ENCODE results near the gene ATP8B3. TPM values are rescaled to one million over a fixed set of nuclear protein-coding genes. Genes with fewer than 3 reads are reported as not detected.

Gene ATP8B3
- polyA plus RNA-seq, 2 of the 4 experiments (the other 2 are of a cell fraction) = 2.7 to 3.9 TPM

GRCh38 chr19:1786668-1787067, 25.4 kb downstream of the ATP8B3 start:
- H3K9me3 ChIP-seq = peaks cover 7% of the 10 kb centered on the region
- no peaks in the 10 kb centered on the region for H3K4me1 ChIP-seq
- no peak overlapping the region for H3K4me2 ChIP-seq
- DNase-seq (ENCODE audit: low read depth in 1 of 2, low spot score in 1 of 2) = no peak
- WGBS (ENCODE audit: missing lambda C conversion rate) = 86% methylated on average over 4 of the region's 8 CpGs
- CTCF ChIA-PET = interaction anchor here (0.6 to 9.1 kb wide), 6 partner anchors 9 to 114 kb away, joined by 3 to 90 read pairs (median 4); no protein-coding TSS in a partner anchor
- FAIRE-seq = no peak
- no peak overlapping the region for H3K4me3 ChIP-seq
- TF ChIP-seq CHD2 (IDR thresholded peaks at IDR 0.05; ENCODE audit: low read length, partially characterized antibody) (no peak), CBX8 (IDR thresholded peaks at IDR 0.05) (no peak), MYC (IDR thresholded peaks at IDR 0.05; ENCODE audit: borderline replicate concordance, low read length) (no peak), EHMT2 (IDR thresholded peaks at IDR 0.05; ENCODE audit: low read depth) (no peak), NPAS2 (CRISPR knock-in tag; IDR thresholded peaks at IDR 0.05; ENCODE audit: borderline replicate concordance) (no peak), FOSB (CRISPR knock-in tag; IDR thresholded peaks at IDR 0.05) (no peak), MAX (IDR thresholded peaks at IDR 0.05) (no peak), USF2 (IDR thresholded peaks at IDR 0.05) (no peak)
- POLR2A ChIA-PET = no interaction called here
- no peak overlapping the region for H3K27ac ChIP-seq
- ATAC-seq = no peak

GRCh38 chr19:1785310-1785709, 26.8 kb downstream of the ATP8B3 start:
- H3K4me3 ChIP-seq = no peak overlapping the region
- FAIRE-seq = no peak
- no peak overlapping the region for H3K27ac ChIP-seq
- 95% methylated on average over 10 of the region's 19 CpGs for WGBS (ENCODE audit: missing lambda C conversion rate)
- ChIA-PET POLR2A (no interaction called here), CTCF (interaction anchor here (0.7 to 9.1 kb wide), 5 partner anchors 10 to 113 kb away, joined by 3 to 90 read pairs (median 4); no protein-coding TSS in a partner anchor)
- no peak overlapping the region for H3K4me2 ChIP-seq
- peaks cover 9% of the 10 kb centered on the region for H3K9me3 ChIP-seq
- TF ChIP-seq CHD4 (IDR thresholded peaks at IDR 0.05; ENCODE audit: borderline replicate concordance) (no peak), HMGXB4 (CRISPR knock-in tag; IDR thresholded peaks at IDR 0.05; ENCODE audit: borderline replicate concordance) (no peak), CHD2 (IDR thresholded peaks at IDR 0.05; ENCODE audit: low read length, partially characterized antibody) (no peak), HOXA7 (CRISPR knock-in tag; IDR thresholded peaks at IDR 0.05) (no peak), EHMT2 (IDR thresholded peaks at IDR 0.05; ENCODE audit: low read depth) (no peak), ESRRA (IDR thresholded peaks at IDR 0.05; ENCODE audit: borderline replicate concordance, low read length) (no peak), HOXB5 (CRISPR knock-in tag; IDR thresholded peaks at IDR 0.05) (no peak), MYC (IDR thresholded peaks at IDR 0.05; ENCODE audit: borderline replicate concordance, low read length) (no peak)
- no peak for ATAC-seq
- no peaks in the 10 kb centered on the region for H3K4me1 ChIP-seq
- no peak for DNase-seq (ENCODE audit: low read depth in 1 of 2, low spot score in 1 of 2)

GRCh38 chr19:1783874-1784273, 28.2 kb downstream of the ATP8B3 start:
- Histone ChIP-seq H3K4me3 (no peak overlapping the region), H3K9me3 (peaks cover 9% of the 10 kb centered on the region), H3K4me2 (no peak overlapping the region), H3K4me1 (no peaks in the 10 kb centered on the region), H3K27ac (no peak overlapping the region)
- POLR2A ChIA-PET = no interaction called here
- TF ChIP-seq MAX (IDR thresholded peaks at IDR 0.05) (no peak), TP53 (CRISPR knock-in tag; IDR thresholded peaks at IDR 0.05) (no peak)
- no peak for ATAC-seq
- CTCF ChIA-PET = interaction anchor here (1.1 to 9.1 kb wide), 5 partner anchors 11 to 127 kb away, joined by 3 to 90 read pairs (median 4); no protein-coding TSS in a partner anchor
- no peak for DNase-seq (ENCODE audit: low read depth in 1 of 2, low spot score in 1 of 2)
- FAIRE-seq = no peak
- 84% methylated on average over 9 of the region's 9 CpGs for WGBS (ENCODE audit: missing lambda C conversion rate)

- DNase-seq (ENCODE audit: low read depth in 1 of 2, low spot score in 1 of 2) (no peak), FAIRE-seq (no peak), ATAC-seq (no peak)
- peaks cover 9% of the 10 kb centered on the region for H3K9me3 ChIP-seq
- WGBS (ENCODE audit: missing lambda C conversion rate) = 50% methylated on average over 4 of the region's 4 CpGs
- no peak overlapping the region for H3K4me3 ChIP-seq
- ChIA-PET CTCF (interaction anchor here (1.1 to 9.1 kb wide), 10 partner anchors 12 to 127 kb away, joined by 3 to 90 read pairs (median 5); no protein-coding TSS in a partner anchor), POLR2A (no interaction called here)
- H3K4me2 ChIP-seq = no peak overlapping the region
- H3K27ac ChIP-seq = no peak overlapping the region
- no peaks in the 10 kb centered on the region for H3K4me1 ChIP-seq
- no peak for TF ChIP-seq PBX3 (IDR thresholded peaks at IDR 0.05)
- no peak for TF ChIP-seq BHLHE40 (IDR thresholded peaks at IDR 0.05; ENCODE audit: low read depth, low read length)
- no peak for TF ChIP-seq POLR2AphosphoS2 (conservative IDR thresholded peaks at IDR 0.05; ENCODE audit: low read length)
- TF ChIP-seq RARB (CRISPR knock-in tag; IDR thresholded peaks at IDR 0.05) = no peak
- TF ChIP-seq NFE2L2 (conservative IDR thresholded peaks at IDR 0.05; ENCODE audit: low read length) = no peak
- no peak for TF ChIP-seq NR3C1 (IDR thresholded peaks at IDR 0.05)
- TF ChIP-seq JUNB (IDR thresholded peaks at IDR 0.05) = no peak
- TF ChIP-seq ZC3H11A (IDR thresholded peaks at IDR 0.05) = no peak
- no peak for TF ChIP-seq TP53 (CRISPR knock-in tag; IDR thresholded peaks at IDR 0.05)
- no peak for TF ChIP-seq HDAC2 (IDR thresholded peaks at IDR 0.05)
- TF ChIP-seq SMC3 (IDR thresholded peaks at IDR 0.05) = no peak
- no peak for TF ChIP-seq CBX2 (IDR thresholded peaks at IDR 0.05; ENCODE audit: borderline replicate concordance, low read depth)
- no peak for TF ChIP-seq EP300 (IDR thresholded peaks at IDR 0.05)
- TF ChIP-seq PHF8 (IDR thresholded peaks at IDR 0.05; ENCODE audit: borderline replicate concordance, low read depth) = no peak
Observed at GRCh38 chr19:1783354-1783753, 28.7 kb downstream of the ATP8B3 start.
